Astrocyte (in vitro differentiated cells and primary cell): ENCODE measurements around the gene REEP6. TPM values are rescaled to one million over a fixed set of nuclear protein-coding genes. Genes with fewer than 3 reads are reported as not detected.

Source experiments
- DNase-seq: peaks from one replicate; pipeline ENCODE4 v3.0.0-alpha.2; 2010; ENCODE audit warnings: low read depth
- FAIRE-seq: peaks from 2 replicates; lab custom pipeline; 2011; peaks lifted over from hg19 to GRCh38; lab: Jason Lieb, UNC
- H2AFZ ChIP-seq: 2 replicates; pipeline ENCODE4 v1.6.0; 2012; ENCODE audit warnings: low read depth, low read length, inconsistent platforms
- H3K27ac ChIP-seq: 2 replicates; pipeline ENCODE4 v1.5.1; 2011; ENCODE audit warnings: low read depth, low read length, inconsistent platforms
- H3K27me3 ChIP-seq: 2 replicates; pipeline ENCODE4 v1.6.0; 2011; ENCODE audit warnings: low read length, inconsistent platforms; ENCODE audit not compliant: insufficient read depth
- H3K36me3 ChIP-seq: 2 replicates; pipeline ENCODE4 v1.5.1; 2011; ENCODE audit warnings: low read length, inconsistent platforms; ENCODE audit not compliant: insufficient read depth
- H3K4me1 ChIP-seq: 2 replicates; pipeline ENCODE4 v1.5.1; 2011; ENCODE audit warnings: low read length, inconsistent platforms; ENCODE audit not compliant: insufficient read depth
- H3K4me2 ChIP-seq: 2 replicates; pipeline ENCODE4 v1.6.0; 2012; ENCODE audit warnings: low read length, inconsistent platforms
- H3K4me3 ChIP-seq: 2 replicates; pipeline ENCODE4 v1.5.1; 2011; ENCODE audit warnings: low read depth, mild to moderate bottlenecking, low read length, inconsistent platforms; ENCODE audit not compliant: insufficient read depth
- H3K79me2 ChIP-seq: 2 replicates; pipeline ENCODE4 v1.6.0; 2012; ENCODE audit warnings: mild to moderate bottlenecking, low read length, inconsistent platforms; ENCODE audit not compliant: insufficient read depth
- H3K9ac ChIP-seq: 2 replicates; pipeline ENCODE4 v1.6.0; 2012; ENCODE audit warnings: mild to moderate bottlenecking, low read length, inconsistent platforms
- H3K9me3 ChIP-seq: 2 replicates; pipeline ENCODE4 v1.5.1; 2012; ENCODE audit warnings: low read depth, mild to moderate bottlenecking, low read length, inconsistent platforms; ENCODE audit not compliant: insufficient read depth
- H4K20me1 ChIP-seq: 2 replicates; pipeline ENCODE4 v1.6.0; 2012; ENCODE audit warnings: low read length, inconsistent platforms; ENCODE audit not compliant: insufficient read depth
- H3K27ac Mint-ChIP-seq: one replicate; pipeline ENCODE4 v1.8.0; 2021; ENCODE audit warnings: mild to moderate bottlenecking, mixed read lengths; ENCODE audit not compliant: unreplicated experiment
- H3K27me3 Mint-ChIP-seq: one replicate; pipeline ENCODE4 v1.8.0; 2021; ENCODE audit warnings: low read depth, mixed read lengths; ENCODE audit not compliant: unreplicated experiment
- H3K36me3 Mint-ChIP-seq: one replicate; pipeline ENCODE4 v1.8.0; 2021; ENCODE audit warnings: low read depth, mixed read lengths; ENCODE audit not compliant: unreplicated experiment
- H3K4me1 Mint-ChIP-seq: one replicate; pipeline ENCODE4 v1.8.0; 2021; ENCODE audit warnings: low read depth, mixed read lengths; ENCODE audit not compliant: unreplicated experiment
- H3K4me3 Mint-ChIP-seq: one replicate; pipeline ENCODE4 v1.8.0; 2021; ENCODE audit warnings: mild to moderate bottlenecking, moderate library complexity, mixed read lengths; ENCODE audit not compliant: unreplicated experiment
- H3K9me3 Mint-ChIP-seq: one replicate; pipeline ENCODE4 v1.8.0; 2021; ENCODE audit warnings: mild to moderate bottlenecking, mixed read lengths; ENCODE audit not compliant: unreplicated experiment
- CTCF ChIP-seq: IDR thresholded peaks from 2 replicates; pipeline ENCODE4 v1.5.1; 2011; ENCODE audit warnings: low read depth, mild to moderate bottlenecking, inconsistent platforms, low read length, moderate library complexity; ENCODE audit not compliant: insufficient read depth
- EZH2 ChIP-seq: IDR thresholded peaks from 2 replicates; pipeline ENCODE4 v1.6.1; 2012; ENCODE audit warnings: mild to moderate bottlenecking, low read length, inconsistent platforms; ENCODE audit not compliant: insufficient read depth
- total RNA-seq: library from RNA; stranded (reverse); gene quantifications from 2 replicates; pipeline ENCODE4 v1.2.1, GENCODE V29; 2021

Gene REEP6
- total RNA-seq, 1 donor from 2014 or later = 5.7 TPM

DNA sequence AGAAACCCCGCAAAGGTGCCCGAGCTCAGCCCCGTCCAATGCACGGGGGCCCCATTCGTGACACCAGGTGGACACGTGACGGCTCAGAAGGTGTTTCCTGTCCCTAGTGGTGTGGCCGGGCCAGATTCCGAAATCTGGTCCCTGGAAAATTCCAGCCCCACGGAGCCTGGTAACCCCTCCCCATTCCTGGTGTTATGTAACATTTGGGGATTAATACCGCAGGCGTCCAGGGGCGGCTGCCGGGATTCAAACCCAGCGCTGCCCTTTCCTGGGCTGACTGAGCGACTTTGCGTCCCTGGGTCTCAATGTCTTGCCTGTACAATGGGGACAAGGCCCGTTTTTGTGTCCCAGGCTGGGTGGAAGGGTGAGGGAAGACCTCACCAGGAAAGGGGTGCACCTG is 31.9 kb downstream of the REEP6 start:
- peaks cover 4% of the 10 kb centered on the region for H3K9me3 Mint-ChIP-seq
- no peaks in the 10 kb centered on the region for H3K36me3 Mint-ChIP-seq
- H2AFZ ChIP-seq = no peak overlapping the region
- H3K4me3 Mint-ChIP-seq = no peak overlapping the region
- TF ChIP-seq EZH2 (no peak), CTCF (no peak)
- peaks cover 50% of the 10 kb centered on the region for H3K27me3 Mint-ChIP-seq
- H3K27ac ChIP-seq = no peak overlapping the region
- H3K79me2 ChIP-seq = no peaks in the 10 kb centered on the region
- H3K9ac ChIP-seq = no peak overlapping the region
- H3K27ac Mint-ChIP-seq = no peak overlapping the region
- H3K4me2 ChIP-seq = no peak overlapping the region
- peaks cover 7% of the 10 kb centered on the region for H4K20me1 ChIP-seq
- H3K4me1 Mint-ChIP-seq = no peaks in the 10 kb centered on the region
- DNase-seq (no peak), FAIRE-seq (no peak)
- H3K27me3 ChIP-seq = peaks cover 27% of the 10 kb centered on the region
- no peak overlapping the region for H3K4me3 ChIP-seq
- H3K36me3 ChIP-seq = no peaks in the 10 kb centered on the region
- H3K4me1 ChIP-seq = no peaks in the 10 kb centered on the region
- H3K9me3 ChIP-seq = peaks cover 3% of the 10 kb centered on the region

GRCh38 chr19:1523412-1524286 is 32.7 kb downstream of the REEP6 start, which contains the start of gene PLK5:
TSS of gene PLK5 (plus strand) at chr19:1524077. CDS start at chr19:1526997, 2,920 bp downstream.
- Histone ChIP-seq H3K9me3 (peaks cover 3% of the 10 kb centered on the region), H2AFZ (no peak within 1 kb of the TSS), H3K9ac (no peak within 1 kb of the TSS), H3K27me3 (peaks cover 27% of the 10 kb centered on the region), H3K4me2 (peak within 1 kb of the TSS; percentile 50), H3K27ac (no peak within 1 kb of the TSS), H3K4me3 (no peak within 1 kb of the TSS), H3K36me3 (no peaks in the 10 kb centered on the region), H3K79me2 (no peaks in the 10 kb centered on the region), H3K4me1 (no peaks in the 10 kb centered on the region), H4K20me1 (peaks cover 7% of the 10 kb centered on the region)
- Mint-ChIP-seq H3K9me3 (peaks cover 4% of the 10 kb centered on the region), H3K27me3 (peaks cover 45% of the 10 kb centered on the region), H3K4me1 (no peaks in the 10 kb centered on the region), H3K36me3 (no peaks in the 10 kb centered on the region), H3K27ac (no peak within 1 kb of the TSS), H3K4me3 (peak within 1 kb of the TSS; percentile 76)
- DNase-seq (no peak), FAIRE-seq (no peak)
- no peak for TF ChIP-seq CTCF
- TF ChIP-seq EZH2 = no peak
